ENCODE results near the gene CYP3A7.
"Not testable (repeated sequence)": the region's sequence is repeated elsewhere in the genome, so short reads cannot be mapped to it uniquely, and the experiment has no call there.

Gene CYP3A7

GRCh38 chr7:99665312-99666012 is 69.5 kb downstream of the CYP3A7 start:
- no peak for DNase-seq

- DNase-seq: not testable (repeated sequence)
Observed at GRCh38 chr7:99657879-99658278, 77.1 kb downstream of the CYP3A7 start.
